OCI-LY3 (cell line): ENCODE results near the gene H2BK1.

ENCODE experiments used
- H2AFZ ChIP-seq: fragments of 200-600, 300-600 bp; shearing (Covaris generic); 2 replicates; pipeline ENCODE4 v1.6.0; 2014; ENCODE audit warnings: antibody characterized with exemption, low read depth, low read length
- H3K27ac ChIP-seq: fragments of 200-600, 300-600 bp; sonication (generic); 2 replicates; pipeline ENCODE4 v1.5.1; 2014; ENCODE audit warnings: mild to moderate bottlenecking, low read length, moderate library complexity, mixed read lengths
- H3K27me3 ChIP-seq: fragments of 200-600, 300-600 bp; sonication (generic); 2 replicates; pipeline ENCODE4 v1.6.1; 2014; ENCODE audit warnings: low read depth, low read length, mixed read lengths
- H3K36me3 ChIP-seq: fragments of 200-600, 300-600 bp; sonication (generic); replicated peaks from 2 replicates; pipeline ENCODE3; 2014; ENCODE audit warnings: low read depth, low read length, mixed read lengths
- H3K4me1 ChIP-seq: fragments of 300-600, 200-600 bp; sonication (generic); 2 replicates; pipeline ENCODE4 v1.6.1; 2014; ENCODE audit warnings: low read length, mixed read lengths
- H3K4me2 ChIP-seq: fragments of 200-600, 300-600 bp; sonication (generic); 2 replicates; pipeline ENCODE4 v1.6.1; 2014; ENCODE audit warnings: low read length, mixed read lengths
- H3K4me3 ChIP-seq: fragments of 300-600, 200-600 bp; sonication (generic); 2 replicates; pipeline ENCODE4 v1.5.1; 2014; ENCODE audit warnings: antibody characterized with exemption, mild to moderate bottlenecking, low read length, moderate library complexity
- H3K79me2 ChIP-seq: fragments of 300-600, 200-600 bp; shearing (Covaris generic); 2 replicates; pipeline ENCODE4 v1.6.1; 2014; ENCODE audit warnings: mild to moderate bottlenecking, low read length, mixed read lengths
- H3K9ac ChIP-seq: fragments of 300-600, 200-600 bp; shearing (Covaris generic); 2 replicates; pipeline ENCODE4 v1.6.0; 2014; ENCODE audit warnings: mild to moderate bottlenecking, low read length, moderate library complexity
- H3K9me3 ChIP-seq: fragments of 200-600, 300-600 bp; shearing (Covaris generic); 2 replicates; pipeline ENCODE4 v1.6.1; 2014; ENCODE audit warnings: low read length, mixed read lengths; ENCODE audit not compliant: insufficient read depth
- H4K20me1 ChIP-seq: fragments of 200-600, 300-600 bp; sonication (generic); 2 replicates; pipeline ENCODE4 v1.6.1; 2016; ENCODE audit warnings: low read length, mixed read lengths; ENCODE audit not compliant: insufficient read depth
- EZH2phosphoT487 ChIP-seq: fragments of 200-600 bp; shearing (Covaris generic); IDR thresholded peaks from 2 replicates; pipeline ENCODE4 v1.6.1; 2018; ENCODE audit warnings: antibody characterized with exemption, mixed run types, low read depth
- TF ChIP-seq, protein P1 (sequence below): fragments of 200-600, 300-600 bp; sonication (generic); IDR thresholded peaks from 2 replicates; pipeline ENCODE4 v1.5.1; 2014; ENCODE audit warnings: antibody characterized with exemption, low read length, low read depth

H2BK1 gene

DNA sequence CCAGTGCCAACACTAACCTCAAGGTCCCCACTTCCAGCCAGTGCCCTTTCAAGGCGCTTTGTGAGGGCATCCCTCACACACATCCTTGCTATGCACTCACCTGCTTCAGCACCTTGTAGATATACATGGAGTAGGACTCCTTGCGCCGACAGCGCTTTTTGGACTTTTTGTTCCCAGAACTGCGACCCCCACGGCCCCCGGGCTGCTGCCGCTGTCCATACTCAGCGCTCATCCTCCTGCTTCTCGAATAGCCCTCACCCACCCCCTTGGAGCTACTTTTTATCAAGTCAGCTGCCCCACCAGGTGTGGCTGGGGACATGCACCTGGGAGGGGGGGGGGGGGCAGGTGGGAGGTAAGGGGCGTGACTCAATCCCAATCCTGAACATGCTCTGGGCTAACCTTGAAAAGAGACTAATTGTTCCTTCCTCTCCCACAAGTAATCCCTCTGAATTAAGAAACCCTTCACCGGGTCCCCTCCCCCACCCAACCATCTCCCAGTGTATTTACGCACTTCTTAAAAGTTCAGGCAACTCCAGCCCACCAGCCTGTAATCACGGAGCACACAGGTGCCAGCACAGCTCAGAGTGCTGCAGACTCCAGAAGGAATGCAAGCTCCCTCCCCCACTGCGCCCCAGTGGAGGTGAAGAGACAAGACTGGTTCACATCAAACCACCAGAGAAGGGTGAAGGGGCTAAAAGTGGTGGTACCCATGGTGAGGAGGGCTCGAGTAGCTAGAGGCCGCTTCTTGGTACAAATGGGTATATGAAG is at the start of gene H2BK1:
Gene H2BK1, minus strand, starts transcription at position 402 of the 768 bp plus-strand sequence. Its CDS starts 170 bp downstream, at position 232.
- Histone ChIP-seq H3K4me1 (no peaks in the 10 kb centered on the region), H3K36me3 (peaks cover 29% of the 10 kb centered on the region), H3K9ac (no peak within 1 kb of the TSS), H3K4me2 (no peak within 1 kb of the TSS), H3K27me3 (peaks cover 9% of the 10 kb centered on the region), H3K79me2 (no peaks in the 10 kb centered on the region), H3K27ac (no peak within 1 kb of the TSS), H3K9me3 (no peaks in the 10 kb centered on the region), H3K4me3 (no peak within 1 kb of the TSS), H4K20me1 (no peaks in the 10 kb centered on the region; the same call in 1 of the 2 replicates), H2AFZ (no peak within 1 kb of the TSS)
- TF ChIP-seq EZH2phosphoT487 = no peak
- TF ChIP-seq, protein P1, sequence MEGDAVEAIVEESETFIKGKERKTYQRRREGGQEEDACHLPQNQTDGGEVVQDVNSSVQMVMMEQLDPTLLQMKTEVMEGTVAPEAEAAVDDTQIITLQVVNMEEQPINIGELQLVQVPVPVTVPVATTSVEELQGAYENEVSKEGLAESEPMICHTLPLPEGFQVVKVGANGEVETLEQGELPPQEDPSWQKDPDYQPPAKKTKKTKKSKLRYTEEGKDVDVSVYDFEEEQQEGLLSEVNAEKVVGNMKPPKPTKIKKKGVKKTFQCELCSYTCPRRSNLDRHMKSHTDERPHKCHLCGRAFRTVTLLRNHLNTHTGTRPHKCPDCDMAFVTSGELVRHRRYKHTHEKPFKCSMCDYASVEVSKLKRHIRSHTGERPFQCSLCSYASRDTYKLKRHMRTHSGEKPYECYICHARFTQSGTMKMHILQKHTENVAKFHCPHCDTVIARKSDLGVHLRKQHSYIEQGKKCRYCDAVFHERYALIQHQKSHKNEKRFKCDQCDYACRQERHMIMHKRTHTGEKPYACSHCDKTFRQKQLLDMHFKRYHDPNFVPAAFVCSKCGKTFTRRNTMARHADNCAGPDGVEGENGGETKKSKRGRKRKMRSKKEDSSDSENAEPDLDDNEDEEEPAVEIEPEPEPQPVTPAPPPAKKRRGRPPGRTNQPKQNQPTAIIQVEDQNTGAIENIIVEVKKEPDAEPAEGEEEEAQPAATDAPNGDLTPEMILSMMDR = no peak

DNA sequence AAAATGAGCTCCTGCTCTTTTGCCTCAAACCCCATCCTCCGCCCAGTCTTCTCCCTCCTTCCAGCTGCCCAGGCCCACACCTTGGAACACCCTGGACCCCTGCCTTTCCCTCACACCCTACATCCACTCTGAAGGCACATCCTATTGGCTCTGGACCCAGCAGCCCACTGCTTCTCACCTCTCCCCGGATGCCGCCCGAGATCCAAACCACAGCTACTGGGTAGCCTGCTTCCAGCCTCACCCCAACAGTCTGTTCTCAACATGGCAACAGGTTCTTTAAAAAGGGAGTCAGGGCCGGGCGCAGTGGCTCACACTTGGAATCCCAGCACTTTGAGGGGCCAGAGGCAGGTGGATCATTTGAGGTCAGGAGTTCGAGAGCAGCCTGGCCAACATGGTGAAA is 47.7 kb upstream of the H2BK1 start:
- Histone ChIP-seq H2AFZ (no peak overlapping the region), H3K4me1 (no peaks in the 10 kb centered on the region), H3K36me3 (no peaks in the 10 kb centered on the region), H3K27me3 (peaks cover 57% of the 10 kb centered on the region), H3K27ac (no peak overlapping the region), H3K79me2 (no peaks in the 10 kb centered on the region), H3K4me3 (no peak overlapping the region), H3K9me3 (no peaks in the 10 kb centered on the region), H4K20me1 (no peaks in the 10 kb centered on the region), H3K4me2 (no peak overlapping the region), H3K9ac (no peak overlapping the region)
- no peak for TF ChIP-seq EZH2phosphoT487
- TF ChIP-seq, protein P1 = no peak

DNA sequence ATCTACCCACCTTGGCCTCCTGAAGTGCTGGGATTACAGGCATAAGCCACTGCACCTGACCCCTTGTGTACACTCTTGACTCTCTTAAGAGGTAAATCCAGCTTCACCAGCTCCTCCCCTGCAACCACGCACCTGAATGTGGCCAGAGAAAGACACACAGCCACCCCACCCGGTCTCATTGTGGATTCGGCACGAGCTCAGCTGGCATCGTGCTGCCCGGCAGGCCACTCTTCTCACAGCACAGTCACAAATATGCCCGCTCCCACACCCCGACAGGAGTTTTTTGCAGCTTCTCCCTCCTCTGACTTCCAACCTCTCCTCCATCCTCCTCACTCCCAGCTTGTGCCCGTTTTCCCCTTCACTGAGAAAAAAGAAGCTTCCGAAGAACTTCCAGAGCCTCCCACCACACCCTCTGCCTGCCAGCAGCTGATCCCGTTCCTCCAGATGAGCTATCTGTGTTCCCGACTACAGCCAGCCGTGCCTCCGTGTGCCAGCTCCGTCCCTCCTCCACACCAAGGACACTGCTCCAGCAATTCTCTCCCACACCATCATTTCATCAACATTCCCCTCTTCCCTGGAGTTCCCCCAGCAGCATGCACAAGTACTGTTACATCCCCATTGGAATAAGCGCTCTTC is 46.2 kb upstream of the H2BK1 start:
- no peaks in the 10 kb centered on the region for H3K9me3 ChIP-seq
- H3K4me3 ChIP-seq = no peak overlapping the region
- no peaks in the 10 kb centered on the region for H3K4me1 ChIP-seq
- H4K20me1 ChIP-seq = no peaks in the 10 kb centered on the region
- H3K9ac ChIP-seq = no peak overlapping the region
- H3K27me3 ChIP-seq = peaks cover 60% of the 10 kb centered on the region
- no peak overlapping the region for H2AFZ ChIP-seq
- H3K4me2 ChIP-seq = no peak overlapping the region
- no peaks in the 10 kb centered on the region for H3K79me2 ChIP-seq
- TF ChIP-seq EZH2phosphoT487 = no peak
- TF ChIP-seq, protein P1 = no peak
- no peak overlapping the region for H3K27ac ChIP-seq
- H3K36me3 ChIP-seq = no peaks in the 10 kb centered on the region

DNA sequence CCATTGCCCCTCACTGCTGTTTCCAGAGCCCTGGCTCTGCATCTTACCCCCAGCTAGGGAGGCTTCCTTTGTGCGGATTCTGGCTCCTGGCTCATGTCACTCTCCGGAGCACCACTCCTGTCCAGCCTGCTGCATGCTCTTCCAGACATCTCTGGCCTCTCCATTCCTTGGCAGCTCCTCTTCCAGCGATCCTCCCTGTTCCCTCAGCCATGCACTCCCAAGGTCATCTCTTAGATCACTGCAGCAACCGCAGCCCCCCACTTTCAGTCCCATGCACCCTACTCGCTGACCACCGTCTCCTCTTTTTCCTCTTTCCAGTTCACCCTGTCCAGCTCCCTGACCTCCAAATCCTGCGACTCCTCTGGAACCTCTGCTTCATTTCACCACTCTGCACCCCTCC is 45.1 kb upstream of the H2BK1 start:
- TF ChIP-seq, protein P1 = no peak
- TF ChIP-seq EZH2phosphoT487 = no peak
- peaks cover 54% of the 10 kb centered on the region for H3K27me3 ChIP-seq

More for the DNA sequence above, 45.1 kb upstream of the H2BK1 start:
- Histone ChIP-seq H3K4me2 (no peak overlapping the region), H4K20me1 (no peaks in the 10 kb centered on the region), H3K4me1 (no peaks in the 10 kb centered on the region), H3K36me3 (no peaks in the 10 kb centered on the region), H3K27ac (no peak overlapping the region), H3K4me3 (no peak overlapping the region), H3K9me3 (no peaks in the 10 kb centered on the region), H3K9ac (no peak overlapping the region), H3K79me2 (no peaks in the 10 kb centered on the region), H2AFZ (no peak overlapping the region)
